ENCODE measurements around the gene SERINC5. TPM values are rescaled to one million over a fixed set of nuclear protein-coding genes. Genes with fewer than 3 reads are reported as not detected.

SERINC5 gene
- total and polyA plus RNA-seq, 7 donors: 0.70 to 8.6 (median 2.7) TPM

DNA sequence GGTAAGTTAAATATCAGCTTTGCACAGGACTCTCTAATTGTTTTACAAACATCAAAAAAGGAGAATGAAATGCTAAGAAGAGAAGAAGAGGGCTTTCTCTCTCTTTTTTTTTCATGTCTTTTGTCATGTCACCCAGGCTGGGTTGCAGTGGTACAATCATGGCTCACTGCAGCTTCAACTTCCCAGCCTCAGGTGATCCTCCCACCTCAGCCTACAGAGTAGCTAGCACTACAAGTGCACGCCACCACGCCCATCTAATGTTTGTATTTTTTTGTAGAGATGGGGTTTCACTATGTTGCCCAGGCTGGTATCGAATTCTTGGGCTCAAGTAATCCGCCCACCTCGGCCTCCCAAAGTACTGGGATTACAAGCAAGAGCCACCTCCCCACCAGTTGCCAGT, 18.6 kb downstream of the SERINC5 start:
- TF ChIP-seq, protein P1, sequence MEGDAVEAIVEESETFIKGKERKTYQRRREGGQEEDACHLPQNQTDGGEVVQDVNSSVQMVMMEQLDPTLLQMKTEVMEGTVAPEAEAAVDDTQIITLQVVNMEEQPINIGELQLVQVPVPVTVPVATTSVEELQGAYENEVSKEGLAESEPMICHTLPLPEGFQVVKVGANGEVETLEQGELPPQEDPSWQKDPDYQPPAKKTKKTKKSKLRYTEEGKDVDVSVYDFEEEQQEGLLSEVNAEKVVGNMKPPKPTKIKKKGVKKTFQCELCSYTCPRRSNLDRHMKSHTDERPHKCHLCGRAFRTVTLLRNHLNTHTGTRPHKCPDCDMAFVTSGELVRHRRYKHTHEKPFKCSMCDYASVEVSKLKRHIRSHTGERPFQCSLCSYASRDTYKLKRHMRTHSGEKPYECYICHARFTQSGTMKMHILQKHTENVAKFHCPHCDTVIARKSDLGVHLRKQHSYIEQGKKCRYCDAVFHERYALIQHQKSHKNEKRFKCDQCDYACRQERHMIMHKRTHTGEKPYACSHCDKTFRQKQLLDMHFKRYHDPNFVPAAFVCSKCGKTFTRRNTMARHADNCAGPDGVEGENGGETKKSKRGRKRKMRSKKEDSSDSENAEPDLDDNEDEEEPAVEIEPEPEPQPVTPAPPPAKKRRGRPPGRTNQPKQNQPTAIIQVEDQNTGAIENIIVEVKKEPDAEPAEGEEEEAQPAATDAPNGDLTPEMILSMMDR (IDR thresholded peaks at IDR 0.05): no peak

DNA sequence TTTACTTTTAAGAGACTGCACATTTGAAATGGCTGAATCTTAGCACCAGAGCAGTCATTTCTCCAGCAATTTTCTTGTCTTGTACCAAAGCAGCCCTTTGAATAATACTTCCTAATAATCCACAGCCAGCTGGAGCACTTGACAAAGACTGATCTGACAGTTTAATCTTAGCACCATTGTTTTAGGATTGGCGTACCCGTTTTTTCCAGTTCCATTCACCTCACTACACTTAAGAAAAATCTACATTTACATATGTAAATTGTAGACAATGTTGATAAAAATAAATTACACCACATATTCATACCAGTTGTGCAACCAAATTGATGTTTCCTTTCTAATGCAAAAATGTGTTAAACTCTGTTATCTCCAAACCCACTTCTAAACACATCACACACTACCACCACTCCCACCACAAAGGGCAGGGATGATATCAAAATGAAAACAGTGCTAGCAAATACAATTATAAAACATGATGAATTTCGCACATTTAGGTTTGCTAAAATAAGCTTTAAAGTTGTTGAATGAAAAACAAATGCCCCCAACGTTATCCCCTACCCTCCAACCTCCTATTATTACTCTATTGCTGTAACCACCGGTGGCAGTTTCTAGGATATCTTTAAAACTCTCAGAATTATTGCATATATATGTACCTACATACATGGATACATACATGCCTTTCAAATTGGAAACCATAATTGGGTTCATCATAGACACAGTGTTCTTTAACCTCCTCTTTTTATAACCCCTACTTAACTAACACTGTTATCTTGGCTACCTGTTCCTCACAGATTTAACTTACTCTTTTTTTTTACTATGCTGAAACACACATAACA, 21.5 kb downstream of the SERINC5 start:
- ATAC-seq: no peak
- intact Hi-C loops (cut with DNase I): no loop called here
- Histone ChIP-seq H3K4me3 (no peak overlapping the region), H3K27me3 (ENCODE audit: insufficient read depth in 3 of 3, low read length in 2 of 3) (no peaks in the 10 kb centered on the region), H3K36me3 (ENCODE audit: insufficient read depth in 1 of 2, low read depth in 1 of 2) (no peaks in the 10 kb centered on the region), H3K9me3 (no peaks in the 10 kb centered on the region), H3K27ac (no peak overlapping the region), H3K4me1 (peaks cover 13% of the 10 kb centered on the region)
- 79 to 84% (median 84%) methylated on average over 5 of the region's 5 CpGs for WGBS, 3 donors
- TF ChIP-seq, protein P1 (IDR thresholded peaks at IDR 0.05): no peak
- no peak for DNase-seq

More for the DNA sequence above, 18.6 kb downstream of the SERINC5 start:
- intact Hi-C loops (cut with DNase I): no loop called here
- ATAC-seq (no peak), DNase-seq (no peak)
- H3K9me3 ChIP-seq: no peaks in the 10 kb centered on the region
- H3K4me1 ChIP-seq: peaks cover 26% of the 10 kb centered on the region
- 91 to 96% (median 92%) methylated on average over 5 of the region's 5 CpGs for WGBS, 3 donors
- no peak overlapping the region for H3K27ac ChIP-seq
- no peaks in the 10 kb centered on the region for H3K36me3 ChIP-seq (ENCODE audit: insufficient read depth in 1 of 2, low read depth in 1 of 2)
- H3K27me3 ChIP-seq (ENCODE audit: insufficient read depth in 3 of 3, low read length in 2 of 3): no peaks in the 10 kb centered on the region
- no peak overlapping the region for H3K4me3 ChIP-seq

DNA sequence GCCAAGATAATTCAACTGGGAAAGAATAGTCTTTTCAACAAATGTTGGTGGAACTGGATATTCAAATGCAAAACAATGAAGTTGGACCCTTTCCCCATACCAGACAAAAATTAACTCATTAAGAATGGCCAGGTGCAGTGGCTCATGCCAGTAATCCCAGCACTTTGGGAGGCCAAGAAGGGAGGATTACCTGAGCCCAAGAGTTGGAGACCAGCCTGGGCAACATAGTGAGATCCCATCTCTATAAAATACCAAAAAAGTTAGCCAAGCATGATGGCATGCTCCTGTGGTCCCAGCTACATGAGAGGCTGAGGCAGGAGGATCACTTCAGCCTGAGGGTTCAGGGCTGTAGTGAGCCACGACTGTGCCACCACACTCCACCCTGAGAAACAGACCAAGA, 24.2 kb downstream of the SERINC5 start:
- H3K4me3 ChIP-seq: no peak overlapping the region
- no peak overlapping the region for H3K27ac ChIP-seq
- no peaks in the 10 kb centered on the region for H3K27me3 ChIP-seq (ENCODE audit: insufficient read depth in 3 of 3, low read length in 2 of 3)
- WGBS, 3 donors: 87 to 100% (median 94%) methylated on average over 1 of the region's 1 CpG
- no peak for DNase-seq
- ATAC-seq: no peak
- no peaks in the 10 kb centered on the region for H3K36me3 ChIP-seq (ENCODE audit: insufficient read depth in 1 of 2, low read depth in 1 of 2)
- TF ChIP-seq, protein P1 (IDR thresholded peaks at IDR 0.05): no peak
- no peaks in the 10 kb centered on the region for H3K4me1 ChIP-seq
- intact Hi-C loops (cut with DNase I): no loop called here
- no peaks in the 10 kb centered on the region for H3K9me3 ChIP-seq

DNA sequence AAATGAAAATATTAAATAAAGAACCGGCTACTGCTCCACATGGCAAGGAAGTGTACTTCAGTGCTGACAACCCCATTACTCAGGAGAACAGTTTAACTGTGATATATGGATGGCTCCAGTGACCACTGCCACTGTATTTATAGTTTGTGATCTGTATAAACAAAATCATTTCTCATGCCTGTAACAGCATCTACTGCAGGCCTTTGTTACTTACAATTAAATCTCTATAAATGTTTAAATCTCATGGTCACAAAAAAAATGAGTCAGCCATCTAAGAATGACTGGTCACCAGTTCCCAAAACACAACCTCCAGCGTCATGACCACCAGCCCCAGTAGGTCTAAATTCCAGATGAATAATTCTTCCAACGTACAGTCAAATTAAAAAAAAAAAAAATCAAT, 24.6 kb downstream of the SERINC5 start:
- ATAC-seq: no peak
- TF ChIP-seq, protein P1 (IDR thresholded peaks at IDR 0.05): no peak
- no peak for DNase-seq
- no peak overlapping the region for H3K27ac ChIP-seq
- H3K27me3 ChIP-seq (ENCODE audit: insufficient read depth in 3 of 3, low read length in 2 of 3): no peaks in the 10 kb centered on the region
- 51 to 71% (median 53%) methylated on average over 3 of the region's 3 CpGs for WGBS, 3 donors
- no peaks in the 10 kb centered on the region for H3K9me3 ChIP-seq
- intact Hi-C loops (cut with DNase I): no loop called here
- no peak overlapping the region for H3K4me3 ChIP-seq
- no peaks in the 10 kb centered on the region for H3K4me1 ChIP-seq
- no peaks in the 10 kb centered on the region for H3K36me3 ChIP-seq (ENCODE audit: insufficient read depth in 1 of 2, low read depth in 1 of 2)

Data from psoas muscle (tissue), 8 donors.